HG02852 (cell line): ENCODE measurements around the gene CA11.

ENCODE experiments used
- ATAC-seq: cut with Tn5 transposase; IDR thresholded peaks from one replicate; pipeline ENCODE4 v1.9.1; 2021; ENCODE audit warnings: mild to moderate bottlenecking, moderate library complexity; ENCODE audit not compliant: unreplicated experiment

CA11 gene

GRCh38 chr19:48588670-48589401 lies 57.2 kb downstream of the CA11 start:
- no peak for ATAC-seq
